Measurements from ENCODE around the gene ALCAM. TPM values are rescaled to one million over a fixed set of nuclear protein-coding genes. Genes with fewer than 3 reads are reported as not detected.

ALCAM gene
- total RNA-seq, 1 experiment from 2014 or later = 32.3 TPM

DNA sequence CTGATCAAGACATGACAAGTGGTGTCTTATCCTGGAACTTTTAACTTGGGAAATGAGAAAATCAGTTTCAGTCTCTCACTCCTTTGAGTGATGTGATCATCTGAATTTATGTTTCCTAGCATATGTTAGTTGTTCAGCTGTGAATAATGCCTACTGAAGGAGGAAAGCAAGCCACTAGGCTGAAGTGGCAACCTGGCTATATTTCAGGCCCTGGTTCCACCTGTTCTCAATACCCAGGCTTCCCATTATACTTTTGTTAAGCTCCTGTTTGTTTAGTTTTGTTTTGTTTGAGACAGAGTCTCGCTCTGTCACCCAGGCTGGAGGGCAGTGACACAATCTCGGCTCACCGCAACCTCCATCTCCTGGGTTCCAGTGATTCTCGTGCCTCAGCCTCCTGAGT is 243.8 kb downstream of the ALCAM start:
- Histone ChIP-seq H3K36me3 (ENCODE audit: control insufficient read depth, insufficient read depth, low read length) (no peaks in the 10 kb centered on the region), H3K27me3 (ENCODE audit: control insufficient read depth, insufficient read depth, low read length) (no peaks in the 10 kb centered on the region), H3K4me3 (ENCODE audit: low read depth in 2 of 2, low read length in 2 of 2) (no peak overlapping the region), H3K4me1 (ENCODE audit: control insufficient read depth, insufficient read depth, low read length) (no peaks in the 10 kb centered on the region), H3K27ac (ENCODE audit: low read length) (no peak overlapping the region), H3K9me3 (ENCODE audit: control insufficient read depth, insufficient read depth, low read depth, low read length) (no peaks in the 10 kb centered on the region)
- BruUV-seq (replicated peaks) = no TSS peak
- ChIA-PET POLR2A (interaction anchor here (0.7 kb wide), 1 partner anchor 84 kb away, joined by 4 read pairs; no protein-coding TSS in a partner anchor), CTCF (no interaction called here)
- intact Hi-C loops (cut with micrococcal nuclease; ENCODE audit: unreplicated experiment) (no loop called here), in situ Hi-C loops (cut with HindIII; ENCODE audit: low pct_unique_long_range_greater_than_20kb, low sequenced_read_pairs) (no loop called here)
- TF ChIP-seq, protein P1, sequence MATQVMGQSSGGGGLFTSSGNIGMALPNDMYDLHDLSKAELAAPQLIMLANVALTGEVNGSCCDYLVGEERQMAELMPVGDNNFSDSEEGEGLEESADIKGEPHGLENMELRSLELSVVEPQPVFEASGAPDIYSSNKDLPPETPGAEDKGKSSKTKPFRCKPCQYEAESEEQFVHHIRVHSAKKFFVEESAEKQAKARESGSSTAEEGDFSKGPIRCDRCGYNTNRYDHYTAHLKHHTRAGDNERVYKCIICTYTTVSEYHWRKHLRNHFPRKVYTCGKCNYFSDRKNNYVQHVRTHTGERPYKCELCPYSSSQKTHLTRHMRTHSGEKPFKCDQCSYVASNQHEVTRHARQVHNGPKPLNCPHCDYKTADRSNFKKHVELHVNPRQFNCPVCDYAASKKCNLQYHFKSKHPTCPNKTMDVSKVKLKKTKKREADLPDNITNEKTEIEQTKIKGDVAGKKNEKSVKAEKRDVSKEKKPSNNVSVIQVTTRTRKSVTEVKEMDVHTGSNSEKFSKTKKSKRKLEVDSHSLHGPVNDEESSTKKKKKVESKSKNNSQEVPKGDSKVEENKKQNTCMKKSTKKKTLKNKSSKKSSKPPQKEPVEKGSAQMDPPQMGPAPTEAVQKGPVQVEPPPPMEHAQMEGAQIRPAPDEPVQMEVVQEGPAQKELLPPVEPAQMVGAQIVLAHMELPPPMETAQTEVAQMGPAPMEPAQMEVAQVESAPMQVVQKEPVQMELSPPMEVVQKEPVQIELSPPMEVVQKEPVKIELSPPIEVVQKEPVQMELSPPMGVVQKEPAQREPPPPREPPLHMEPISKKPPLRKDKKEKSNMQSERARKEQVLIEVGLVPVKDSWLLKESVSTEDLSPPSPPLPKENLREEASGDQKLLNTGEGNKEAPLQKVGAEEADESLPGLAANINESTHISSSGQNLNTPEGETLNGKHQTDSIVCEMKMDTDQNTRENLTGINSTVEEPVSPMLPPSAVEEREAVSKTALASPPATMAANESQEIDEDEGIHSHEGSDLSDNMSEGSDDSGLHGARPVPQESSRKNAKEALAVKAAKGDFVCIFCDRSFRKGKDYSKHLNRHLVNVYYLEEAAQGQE (IDR thresholded peaks at IDR 0.05; ENCODE audit: insufficient read depth in 1 of 2, low read depth in 2 of 2, low read length in 1 of 2) = no peak
- no peak for TF ChIP-seq SIN3A (IDR thresholded peaks at IDR 0.05; ENCODE audit: borderline replicate concordance, insufficient read depth, low read depth, low read length)
- ATAC-seq (no peak), DNase-seq (ENCODE audit: low read depth, low spot score) (no peak)

DNA sequence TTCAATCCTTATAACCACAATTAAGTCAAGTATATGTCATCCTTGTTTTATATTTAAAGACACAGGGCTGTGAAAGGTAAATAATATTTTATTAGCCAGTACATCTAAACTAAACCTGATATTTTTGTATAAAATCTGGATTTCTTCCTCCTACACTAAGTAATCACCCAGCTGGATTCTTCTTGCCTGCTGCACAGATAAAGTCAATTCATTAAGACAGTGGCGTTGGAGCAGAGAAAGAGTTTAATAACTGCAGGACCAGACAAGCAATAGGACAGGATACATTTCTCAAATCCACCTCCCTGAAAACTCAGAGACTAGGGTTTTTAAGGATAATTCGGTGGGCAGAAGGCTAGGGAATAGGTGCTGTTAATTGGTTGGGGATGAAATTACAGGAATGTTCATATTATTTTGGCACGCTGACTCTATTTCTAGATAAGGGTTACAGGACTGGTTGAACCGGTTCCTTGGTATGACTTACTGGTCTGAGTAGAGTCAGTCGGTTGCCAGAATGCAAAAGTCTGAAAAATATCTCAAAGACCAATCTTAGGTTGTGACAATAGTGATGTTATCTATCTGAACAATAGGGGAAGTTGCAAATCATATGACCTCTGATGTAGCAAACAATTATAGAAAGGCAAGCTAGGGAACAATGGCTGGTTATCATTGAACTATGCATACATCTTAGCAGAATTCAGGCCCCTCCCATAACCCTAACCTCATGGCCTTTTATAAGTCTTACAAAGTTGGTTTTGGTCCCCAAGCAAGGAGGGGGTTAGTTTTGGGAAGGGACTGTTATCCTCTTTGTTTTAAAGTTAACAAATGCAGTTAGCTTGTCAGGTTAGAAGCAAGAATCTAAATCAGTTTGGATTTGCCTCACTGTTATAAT is 244.8 kb downstream of the ALCAM start:
- ChIA-PET CTCF (no interaction called here), POLR2A (no interaction called here)
- Histone ChIP-seq H3K4me1 (ENCODE audit: control insufficient read depth, insufficient read depth, low read length) (no peaks in the 10 kb centered on the region), H3K27ac (ENCODE audit: low read length) (no peak overlapping the region), H3K4me3 (ENCODE audit: low read depth in 2 of 2, low read length in 2 of 2) (no peak overlapping the region), H3K27me3 (ENCODE audit: control insufficient read depth, insufficient read depth, low read length) (no peaks in the 10 kb centered on the region), H3K36me3 (ENCODE audit: control insufficient read depth, insufficient read depth, low read length) (no peaks in the 10 kb centered on the region), H3K9me3 (ENCODE audit: control insufficient read depth, insufficient read depth, low read depth, low read length) (no peaks in the 10 kb centered on the region)
- BruUV-seq (replicated peaks) = no TSS peak
- in situ Hi-C loops (cut with HindIII; ENCODE audit: low pct_unique_long_range_greater_than_20kb, low sequenced_read_pairs) (no loop called here), intact Hi-C loops (cut with micrococcal nuclease; ENCODE audit: unreplicated experiment) (no loop called here)
- TF ChIP-seq TCF7L2 (IDR thresholded peaks at IDR 0.05; ENCODE audit: low read depth, low read length) (no peak), POLR2AphosphoS5 (IDR thresholded peaks at IDR 0.05; ENCODE audit: low read depth, low read length) (no peak), SIN3A (IDR thresholded peaks at IDR 0.05; ENCODE audit: borderline replicate concordance, insufficient read depth, low read depth, low read length) (no peak)
- TF ChIP-seq, protein P2, sequence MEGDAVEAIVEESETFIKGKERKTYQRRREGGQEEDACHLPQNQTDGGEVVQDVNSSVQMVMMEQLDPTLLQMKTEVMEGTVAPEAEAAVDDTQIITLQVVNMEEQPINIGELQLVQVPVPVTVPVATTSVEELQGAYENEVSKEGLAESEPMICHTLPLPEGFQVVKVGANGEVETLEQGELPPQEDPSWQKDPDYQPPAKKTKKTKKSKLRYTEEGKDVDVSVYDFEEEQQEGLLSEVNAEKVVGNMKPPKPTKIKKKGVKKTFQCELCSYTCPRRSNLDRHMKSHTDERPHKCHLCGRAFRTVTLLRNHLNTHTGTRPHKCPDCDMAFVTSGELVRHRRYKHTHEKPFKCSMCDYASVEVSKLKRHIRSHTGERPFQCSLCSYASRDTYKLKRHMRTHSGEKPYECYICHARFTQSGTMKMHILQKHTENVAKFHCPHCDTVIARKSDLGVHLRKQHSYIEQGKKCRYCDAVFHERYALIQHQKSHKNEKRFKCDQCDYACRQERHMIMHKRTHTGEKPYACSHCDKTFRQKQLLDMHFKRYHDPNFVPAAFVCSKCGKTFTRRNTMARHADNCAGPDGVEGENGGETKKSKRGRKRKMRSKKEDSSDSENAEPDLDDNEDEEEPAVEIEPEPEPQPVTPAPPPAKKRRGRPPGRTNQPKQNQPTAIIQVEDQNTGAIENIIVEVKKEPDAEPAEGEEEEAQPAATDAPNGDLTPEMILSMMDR (IDR thresholded peaks at IDR 0.05) = no peak
- TF ChIP-seq, protein P1 (IDR thresholded peaks at IDR 0.05; ENCODE audit: insufficient read depth in 1 of 2, low read depth in 2 of 2, low read length in 1 of 2) = no peak
- ATAC-seq (no peak), DNase-seq (ENCODE audit: low read depth, low spot score) (no peak)

Data from Panc1 (cell line).